Upper lobe of left lung (tissue), 6 donors: ENCODE results near the gene BCL7C. TPM values are rescaled to one million over a fixed set of nuclear protein-coding genes. Genes with fewer than 3 reads are reported as not detected.

Source experiments
- ATAC-seq, 2 donors: fragments of 200-7000 bp; cut with Tn5 transposase; one replicate each; pipeline ENCODE4 v1.9.1; 2022; ENCODE audit warnings: mild to moderate bottlenecking in 2 of 2, moderate library complexity in 2 of 2; ENCODE audit not compliant: low FRiP score in 2 of 2
- DNase-seq, 2 donors: peaks; one replicate each; pipeline ENCODE4 v3.0.0-alpha.2; 2019 to 2020
- H3K27ac ChIP-seq, 4 donors: fragments of 200-600 bp; sonication (generic); one replicate each; pipeline ENCODE4 v1.5.1; 2016 to 2019
- H3K27me3 ChIP-seq, 4 donors: fragments of 200-600 bp; sonication (generic); one replicate each; pipeline ENCODE4 v1.5.1; 2017 to 2019
- H3K36me3 ChIP-seq, 4 donors: fragments of 200-600 bp; sonication (generic); one replicate each; pipeline ENCODE4 v1.5.1; 2016 to 2019
- H3K4me1 ChIP-seq, 4 donors: fragments of 200-600 bp; sonication (generic); one replicate each; pipeline ENCODE4 v1.5.1; 2018 to 2019
- H3K4me3 ChIP-seq, 4 donors: fragments of 200-600 bp; sonication (generic); one replicate each; pipeline ENCODE4 v1.5.1; 2017 to 2019; ENCODE audit warnings: mild to moderate bottlenecking in 2 of 4, moderate library complexity in 1 of 4
- H3K9me3 ChIP-seq, 4 donors: fragments of 200-600 bp; sonication (generic); one replicate each; pipeline ENCODE4 v1.5.1; 2018 to 2019
- CTCF ChIP-seq, 6 experiments: fragments of 450-650 bp in 4 of 6; fragments of 200-600 bp in 2 of 6; sonication (generic) in 2 of 6; IDR thresholded peaks; one replicate each; pipeline ENCODE4 v1.5.1; 2016 to 2019; ENCODE audit warnings: antibody characterized with exemption in 6 of 6
- EP300 ChIP-seq, 4 donors: sonication (generic); formaldehyde crosslinking; IDR thresholded peaks; one replicate each; pipeline ENCODE4 v1.5.1; 2017; ENCODE audit warnings: antibody characterized with exemption in 4 of 4, control low read depth in 2 of 4
- POLR2A ChIP-seq, 4 donors: fragments of 450-650 bp; IDR thresholded peaks; one replicate each; pipeline ENCODE4 v1.5.1; 2016 to 2017; ENCODE audit warnings: antibody characterized with exemption in 4 of 4, mild to moderate bottlenecking in 2 of 4
- POLR2AphosphoS5 ChIP-seq, 2 donors: sonication (generic); formaldehyde crosslinking; IDR thresholded peaks; one replicate each; pipeline ENCODE4 v1.5.1; 2017; ENCODE audit warnings: antibody characterized with exemption in 2 of 2
- WGBS, 2 donors: methylation state at CpG; one replicate each; pipeline ENCODE4 v1.1.5; 2017 to 2018; 5-methylcytosine and 5-hydroxymethylcytosine counted together
- total RNA-seq, 6 donors: library from RNA; depleted of rRNA in 4 of 6; stranded (reverse); fragments of >200 nt in 4 of 6; gene quantifications; one replicate each; pipeline versions ENCODE4 v1.1.0 to v1.2.1, GENCODE V29; 2016 to 2021
- donor health status: DM: no; HTN: no; CAD: no; lungs with moderate emphysema.
- donor health status: DM: no; HTN: yes; CAD: no; lungs with severe emphysema.

BCL7C gene
- total RNA-seq, 6 donors from 2014 or later, result 15.7 to 32.8 (median 28.2) TPM

DNA sequence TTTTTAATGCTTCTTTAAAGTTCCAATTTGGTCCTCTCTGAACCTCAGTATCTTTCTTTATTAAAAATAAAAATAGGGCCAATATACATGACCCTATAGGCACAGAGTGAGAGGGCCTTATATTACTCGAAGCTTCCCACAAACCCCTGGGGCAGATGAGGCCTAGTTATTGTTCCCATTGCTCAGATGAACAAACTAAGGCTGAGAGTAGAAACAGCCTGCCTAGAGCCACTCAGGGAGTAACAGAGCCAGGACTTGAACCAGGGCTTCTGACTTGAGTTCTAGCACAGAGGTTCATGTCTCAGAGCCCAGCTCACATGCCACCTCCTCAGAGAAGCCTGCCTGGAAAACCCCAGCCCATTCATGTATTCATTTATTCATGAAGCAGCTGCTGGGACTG is 7.7 kb downstream of the BCL7C start:
- ATAC-seq, result no peak
- TF ChIP-seq POLR2A (IDR thresholded peaks at IDR 0.05), result no peak
- no peak for TF ChIP-seq CTCF (IDR thresholded peaks at IDR 0.05)
- TF ChIP-seq EP300 (IDR thresholded peaks at IDR 0.05), result no peak
- TF ChIP-seq POLR2AphosphoS5 (IDR thresholded peaks at IDR 0.05), result no peak
- H3K27me3 ChIP-seq, result no peaks in the 10 kb centered on the region
- WGBS, 2 donors, result 86 to 100% methylated on average over 1 of the region's 1 CpG
- peak overlapping the region in 1 of 4 donors; percentile 11 for H3K27ac ChIP-seq
- DNase-seq, result no peak
- H3K36me3 ChIP-seq, result peaks cover 0 to 66% (median 30%) of the 10 kb centered on the region in 4 donors
- H3K4me1 ChIP-seq, result peaks cover 0 to 5% (median 0%) of the 10 kb centered on the region in 4 donors
- H3K4me3 ChIP-seq, result no peak overlapping the region
- H3K9me3 ChIP-seq, result no peaks in the 10 kb centered on the region

DNA sequence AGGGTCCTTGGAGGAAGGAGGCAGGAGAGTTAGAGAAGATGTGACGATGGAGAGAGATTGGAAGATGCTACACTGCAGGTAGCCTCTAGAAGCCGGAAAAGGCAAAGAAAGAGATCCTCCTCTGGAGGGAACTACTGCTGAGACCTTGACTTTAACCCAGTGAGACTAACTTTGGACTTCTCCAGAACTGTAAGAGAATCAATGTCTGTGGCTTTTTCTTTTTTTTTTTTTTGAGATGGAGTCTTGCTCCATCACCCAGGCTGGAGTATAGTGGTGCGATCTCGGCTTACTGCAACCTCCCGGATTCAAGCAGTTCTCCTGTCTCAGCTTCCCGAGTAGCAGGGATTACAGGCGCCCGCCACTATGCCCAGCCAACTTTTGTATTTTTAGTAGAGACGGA is 8.7 kb downstream of the BCL7C start:
- no peaks in the 10 kb centered on the region for H3K27me3 ChIP-seq
- peaks cover 0 to 5% (median 0%) of the 10 kb centered on the region in 4 donors for H3K4me1 ChIP-seq
- H3K36me3 ChIP-seq, result peaks cover 0 to 62% (median 27%) of the 10 kb centered on the region in 4 donors
- no peak overlapping the region for H3K4me3 ChIP-seq
- WGBS, 2 donors, result 94 to 97% methylated on average over 9 of the region's 9 CpGs
- no peak for DNase-seq
- no peak for ATAC-seq
- no peaks in the 10 kb centered on the region for H3K9me3 ChIP-seq
- no peak overlapping the region for H3K27ac ChIP-seq
- no peak for TF ChIP-seq EP300 (IDR thresholded peaks at IDR 0.05)
- no peak for TF ChIP-seq POLR2AphosphoS5 (IDR thresholded peaks at IDR 0.05)
- no peak for TF ChIP-seq POLR2A (IDR thresholded peaks at IDR 0.05)
- TF ChIP-seq CTCF (IDR thresholded peaks at IDR 0.05), result no peak

DNA sequence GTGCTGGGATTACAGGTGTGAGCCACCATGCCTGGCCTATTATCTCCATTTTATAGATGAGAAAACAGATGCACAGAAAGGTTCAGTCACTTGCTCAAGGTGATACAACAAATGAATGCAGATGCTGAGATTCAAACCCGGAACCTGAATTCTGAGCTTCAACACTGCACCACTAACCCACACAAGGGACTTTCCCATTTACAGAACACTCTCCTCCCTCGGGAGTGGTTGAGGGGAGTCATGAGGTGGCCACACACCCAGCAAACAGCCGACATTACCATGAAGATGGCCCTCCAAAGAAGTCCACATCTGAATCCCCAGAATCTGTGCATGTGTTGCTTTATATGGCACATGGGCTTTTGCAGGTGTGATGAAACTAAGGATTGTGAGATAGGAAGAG is 9.1 kb downstream of the BCL7C start:
- peaks cover 0 to 57% (median 25%) of the 10 kb centered on the region in 4 donors for H3K36me3 ChIP-seq
- no peak overlapping the region for H3K27ac ChIP-seq
- no peak for ATAC-seq
- H3K4me3 ChIP-seq, result no peak overlapping the region
- WGBS, 2 donors, result 80 to 82% methylated on average over 3 of the region's 3 CpGs
- DNase-seq, result no peak
- H3K27me3 ChIP-seq, result no peaks in the 10 kb centered on the region
- peaks cover 0 to 5% (median 0%) of the 10 kb centered on the region in 4 donors for H3K4me1 ChIP-seq
- no peaks in the 10 kb centered on the region for H3K9me3 ChIP-seq
- TF ChIP-seq POLR2A (IDR thresholded peaks at IDR 0.05), result no peak
- no peak for TF ChIP-seq EP300 (IDR thresholded peaks at IDR 0.05)
- no peak for TF ChIP-seq POLR2AphosphoS5 (IDR thresholded peaks at IDR 0.05)
- TF ChIP-seq CTCF (IDR thresholded peaks at IDR 0.05), result no peak

DNA sequence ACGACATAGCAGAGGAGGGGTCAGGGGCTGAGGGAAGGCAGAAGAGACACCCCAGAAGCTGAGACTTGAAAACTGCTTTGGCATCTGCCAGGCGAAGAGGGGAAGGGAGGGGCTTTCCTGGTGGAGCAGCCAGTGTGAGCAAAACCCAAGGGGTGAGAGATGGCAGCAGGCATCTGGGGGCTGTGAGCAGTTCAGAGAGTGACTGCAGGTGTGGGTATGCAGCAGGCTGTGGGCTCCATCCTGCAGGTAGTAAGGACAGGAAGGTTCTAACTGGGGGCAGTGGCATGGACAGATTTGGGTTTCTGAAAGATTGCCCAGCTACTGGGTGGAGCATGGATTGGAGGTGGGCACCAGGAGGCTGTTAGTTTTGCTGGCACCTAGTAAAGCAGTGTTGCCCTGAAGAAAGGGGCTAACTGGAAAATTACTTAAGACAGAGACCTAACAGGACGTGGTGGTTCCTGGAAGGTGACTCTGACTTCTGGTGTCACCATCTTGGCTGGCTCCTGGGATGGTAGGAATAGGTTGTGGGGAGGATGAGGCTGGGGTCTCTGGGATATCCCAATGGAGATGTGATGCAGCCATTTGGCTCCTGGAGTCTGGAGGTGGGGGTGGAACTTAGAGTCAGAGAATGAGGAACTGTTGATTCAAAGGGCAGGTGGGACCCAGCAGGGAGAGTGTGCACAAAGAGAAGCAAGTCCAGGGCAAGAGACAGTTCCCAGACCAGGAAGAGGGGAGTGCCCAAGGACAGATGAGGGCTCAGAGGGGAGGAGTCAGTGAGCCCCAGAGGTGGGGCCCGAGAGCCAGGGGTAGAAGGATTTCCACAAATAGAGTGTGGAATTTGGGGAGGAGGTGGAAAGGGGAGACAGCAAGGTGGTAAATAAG is 11.2 kb downstream of the BCL7C start:
- Histone ChIP-seq H3K27ac (no peak overlapping the region), H3K36me3 (peaks cover 0 to 43% (median 11%) of the 10 kb centered on the region in 4 donors), H3K9me3 (no peaks in the 10 kb centered on the region), H3K4me1 (peaks cover 0 to 5% (median 0%) of the 10 kb centered on the region in 4 donors), H3K27me3 (no peaks in the 10 kb centered on the region), H3K4me3 (no peak overlapping the region)
- DNase-seq, result no peak
- no peak for ATAC-seq
- WGBS, 2 donors, result 67 to 75% methylated on average over 4 of the region's 4 CpGs
- TF ChIP-seq POLR2AphosphoS5 (IDR thresholded peaks at IDR 0.05) (no peak), POLR2A (IDR thresholded peaks at IDR 0.05) (no peak), CTCF (IDR thresholded peaks at IDR 0.05) (no peak), EP300 (IDR thresholded peaks at IDR 0.05) (no peak)
